Brain microvascular endothelial cell (primary cell): ENCODE measurements around the gene S100A4.

Source experiments
- DNase-seq: peaks from one replicate; pipeline ENCODE4 v3.0.0-alpha.2; 2020
- H3K27ac ChIP-seq: fragments of 250-450 bp; sonication (Bioruptor Pico); 2 replicates; pipeline ENCODE4 v1.5.1; 2020; ENCODE audit warnings: mild to moderate bottlenecking, moderate library complexity
- H3K27me3 ChIP-seq: fragments of 250-450 bp; sonication (Bioruptor Pico); replicated peaks from 2 replicates; pipeline ENCODE4 v1.5.1; 2020; ENCODE audit warnings: mild to moderate bottlenecking
- H3K36me3 ChIP-seq: fragments of 250-450 bp; sonication (Bioruptor Pico); replicated peaks from 2 replicates; pipeline ENCODE4 v1.5.1; 2020; ENCODE audit warnings: mild to moderate bottlenecking
- H3K4me3 ChIP-seq: 2 replicates; pipeline ENCODE4 v1.5.1; 2011; ENCODE audit warnings: low read depth, mild to moderate bottlenecking, control low read depth, low read length, moderate library complexity
- CTCF ChIP-seq: IDR thresholded peaks from 2 replicates; pipeline ENCODE4 v1.5.1; 2011; ENCODE audit warnings: low read depth, mild to moderate bottlenecking, moderate library complexity, low read length, control low read depth, inconsistent platforms; ENCODE audit errors: missing control alignments
- in situ Hi-C: cut with HindIII; loops from 2 replicates; pipeline ENCODE4 v1.10.0; 2017; ENCODE audit warnings: low sequenced_read_pairs, low pct_ligation_motif_present

S100A4 gene

GRCh38 chr1:153541641-153542590 lies 3.7 kb downstream of the S100A4 start:
- Histone ChIP-seq H3K36me3 (no peaks in the 10 kb centered on the region), H3K27ac (no peak overlapping the region), H3K4me3 (no peak overlapping the region), H3K27me3 (no peaks in the 10 kb centered on the region)
- no peak for DNase-seq
- TF ChIP-seq CTCF: no peak
- in situ Hi-C loops: no loop called here

GRCh38 chr1:153540394-153541361 lies 4.9 kb downstream of the S100A4 start, which contains the start of gene S100A5:
Gene S100A5, minus strand, starts transcription at chr1:153540934. Its CDS starts 743 bp downstream, at chr1:153540191.
- TF ChIP-seq CTCF: no peak
- Histone ChIP-seq H3K4me3 (no peak within 1 kb of the TSS), H3K27me3 (no peaks in the 10 kb centered on the region), H3K27ac (no peak within 1 kb of the TSS), H3K36me3 (no peaks in the 10 kb centered on the region)
- DNase-seq: no peak
- in situ Hi-C loops: no loop called here

GRCh38 chr1:153539395-153540093 lies 6.1 kb downstream of the S100A4 start:
- H3K4me3 ChIP-seq: no peak overlapping the region
- no peak overlapping the region for H3K27ac ChIP-seq
- DNase-seq: no peak
- H3K36me3 ChIP-seq: no peaks in the 10 kb centered on the region
- H3K27me3 ChIP-seq: no peaks in the 10 kb centered on the region
- TF ChIP-seq CTCF: no peak
- in situ Hi-C loops: no loop called here

GRCh38 chr1:153538315-153538821 lies 7.2 kb downstream of the S100A4 start:
- H3K4me3 ChIP-seq: no peak overlapping the region
- H3K36me3 ChIP-seq: no peaks in the 10 kb centered on the region
- DNase-seq: no peak
- in situ Hi-C loops: no loop called here
- H3K27me3 ChIP-seq: no peaks in the 10 kb centered on the region
- H3K27ac ChIP-seq: no peak overlapping the region
- no peak for TF ChIP-seq CTCF

- in situ Hi-C loops: no loop called here
- TF ChIP-seq CTCF: no peak
- H3K4me3 ChIP-seq: no peak overlapping the region
- DNase-seq: no peak
- H3K36me3 ChIP-seq: no peaks in the 10 kb centered on the region
- H3K27ac ChIP-seq: no peak overlapping the region
- no peaks in the 10 kb centered on the region for H3K27me3 ChIP-seq
These were observed 8.3 kb downstream of the S100A4 start for GRCh38 chr1:153537376-153537730.
